HEK293 (cell line): Measurements from ENCODE around the gene L3MBTL4.

Experiments used
- PBX3 ChIP-seq: sonication (generic); formaldehyde crosslinking; IDR thresholded peaks from 2 replicates; pipeline ENCODE4 v1.8.1; 2022; ENCODE audit warnings: mild to moderate bottlenecking, moderate library complexity, missing genetic modification reagents
- RBAK ChIP-seq: fragments of 450-650 bp; formaldehyde crosslinking; IDR thresholded peaks from 2 replicates; pipeline ENCODE4 v1.5.1; 2016; ENCODE audit warnings: missing biosample characterization, missing genetic modification characterization
- ZBTB1 ChIP-seq: fragments of 450-650 bp; formaldehyde crosslinking; IDR thresholded peaks from 2 replicates; pipeline ENCODE4 v1.5.1; 2016; ENCODE audit warnings: missing biosample characterization, missing genetic modification characterization
- ZFP37 ChIP-seq: fragments of 450-650 bp; formaldehyde crosslinking; IDR thresholded peaks from 2 replicates; pipeline ENCODE4 v1.5.1; 2016; ENCODE audit warnings: missing biosample characterization, missing genetic modification characterization
- ZNF114 ChIP-seq: fragments of 450-650 bp; formaldehyde crosslinking; IDR thresholded peaks from 2 replicates; pipeline ENCODE4 v1.5.0; 2017; ENCODE audit warnings: missing biosample characterization, missing genetic modification characterization
- ZNF274 ChIP-seq, 2 experiments: fragments of 200-500 bp in 1 of 2; fragments of 450-650 bp in 1 of 2; sonication (Bioruptor generic) in 1 of 2; formaldehyde crosslinking in 1 of 2; IDR thresholded peaks; 2 replicates each; pipeline versions ENCODE4 v1.5.1 to v1.6.1; 2014 to 2016; ENCODE audit warnings: borderline replicate concordance in 1 of 2, inconsistent platforms in 1 of 2, low read length in 1 of 2, missing biosample characterization in 1 of 2, missing genetic modification characterization in 1 of 2
- ZNF501 ChIP-seq: fragments of 450-650 bp; formaldehyde crosslinking; IDR thresholded peaks from 2 replicates; pipeline ENCODE4 v1.5.1; 2016; ENCODE audit warnings: missing biosample characterization, missing genetic modification characterization
- ZNF639 ChIP-seq: fragments of 450-650 bp; formaldehyde crosslinking; IDR thresholded peaks from 2 replicates; pipeline ENCODE4 v1.5.1; 2016; ENCODE audit warnings: missing biosample characterization, missing genetic modification characterization
- TF ChIP-seq, protein P1 (sequence below): fragments of 450-650 bp; formaldehyde crosslinking; IDR thresholded peaks from 2 replicates; pipeline ENCODE4 v1.5.1; 2016; ENCODE audit warnings: missing biosample characterization, missing genetic modification characterization
- TF ChIP-seq, protein P2 (sequence below): fragments of 450-650 bp; formaldehyde crosslinking; IDR thresholded peaks from 2 replicates; pipeline ENCODE4 v1.5.1; 2016; ENCODE audit warnings: missing biosample characterization, missing genetic modification characterization
- TF ChIP-seq, protein P3 (sequence below): fragments of 450-650 bp; formaldehyde crosslinking; IDR thresholded peaks from 2 replicates; pipeline ENCODE4 v1.5.1; 2017; ENCODE audit warnings: missing biosample characterization, missing genetic modification characterization

- TF ChIP-seq, protein P1, sequence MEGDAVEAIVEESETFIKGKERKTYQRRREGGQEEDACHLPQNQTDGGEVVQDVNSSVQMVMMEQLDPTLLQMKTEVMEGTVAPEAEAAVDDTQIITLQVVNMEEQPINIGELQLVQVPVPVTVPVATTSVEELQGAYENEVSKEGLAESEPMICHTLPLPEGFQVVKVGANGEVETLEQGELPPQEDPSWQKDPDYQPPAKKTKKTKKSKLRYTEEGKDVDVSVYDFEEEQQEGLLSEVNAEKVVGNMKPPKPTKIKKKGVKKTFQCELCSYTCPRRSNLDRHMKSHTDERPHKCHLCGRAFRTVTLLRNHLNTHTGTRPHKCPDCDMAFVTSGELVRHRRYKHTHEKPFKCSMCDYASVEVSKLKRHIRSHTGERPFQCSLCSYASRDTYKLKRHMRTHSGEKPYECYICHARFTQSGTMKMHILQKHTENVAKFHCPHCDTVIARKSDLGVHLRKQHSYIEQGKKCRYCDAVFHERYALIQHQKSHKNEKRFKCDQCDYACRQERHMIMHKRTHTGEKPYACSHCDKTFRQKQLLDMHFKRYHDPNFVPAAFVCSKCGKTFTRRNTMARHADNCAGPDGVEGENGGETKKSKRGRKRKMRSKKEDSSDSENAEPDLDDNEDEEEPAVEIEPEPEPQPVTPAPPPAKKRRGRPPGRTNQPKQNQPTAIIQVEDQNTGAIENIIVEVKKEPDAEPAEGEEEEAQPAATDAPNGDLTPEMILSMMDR (tag by site-specific recombination), result no peak
- TF ChIP-seq, protein P2, sequence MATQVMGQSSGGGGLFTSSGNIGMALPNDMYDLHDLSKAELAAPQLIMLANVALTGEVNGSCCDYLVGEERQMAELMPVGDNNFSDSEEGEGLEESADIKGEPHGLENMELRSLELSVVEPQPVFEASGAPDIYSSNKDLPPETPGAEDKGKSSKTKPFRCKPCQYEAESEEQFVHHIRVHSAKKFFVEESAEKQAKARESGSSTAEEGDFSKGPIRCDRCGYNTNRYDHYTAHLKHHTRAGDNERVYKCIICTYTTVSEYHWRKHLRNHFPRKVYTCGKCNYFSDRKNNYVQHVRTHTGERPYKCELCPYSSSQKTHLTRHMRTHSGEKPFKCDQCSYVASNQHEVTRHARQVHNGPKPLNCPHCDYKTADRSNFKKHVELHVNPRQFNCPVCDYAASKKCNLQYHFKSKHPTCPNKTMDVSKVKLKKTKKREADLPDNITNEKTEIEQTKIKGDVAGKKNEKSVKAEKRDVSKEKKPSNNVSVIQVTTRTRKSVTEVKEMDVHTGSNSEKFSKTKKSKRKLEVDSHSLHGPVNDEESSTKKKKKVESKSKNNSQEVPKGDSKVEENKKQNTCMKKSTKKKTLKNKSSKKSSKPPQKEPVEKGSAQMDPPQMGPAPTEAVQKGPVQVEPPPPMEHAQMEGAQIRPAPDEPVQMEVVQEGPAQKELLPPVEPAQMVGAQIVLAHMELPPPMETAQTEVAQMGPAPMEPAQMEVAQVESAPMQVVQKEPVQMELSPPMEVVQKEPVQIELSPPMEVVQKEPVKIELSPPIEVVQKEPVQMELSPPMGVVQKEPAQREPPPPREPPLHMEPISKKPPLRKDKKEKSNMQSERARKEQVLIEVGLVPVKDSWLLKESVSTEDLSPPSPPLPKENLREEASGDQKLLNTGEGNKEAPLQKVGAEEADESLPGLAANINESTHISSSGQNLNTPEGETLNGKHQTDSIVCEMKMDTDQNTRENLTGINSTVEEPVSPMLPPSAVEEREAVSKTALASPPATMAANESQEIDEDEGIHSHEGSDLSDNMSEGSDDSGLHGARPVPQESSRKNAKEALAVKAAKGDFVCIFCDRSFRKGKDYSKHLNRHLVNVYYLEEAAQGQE (tag by site-specific recombination), result no peak
- TF ChIP-seq ZBTB1 (tag by site-specific recombination), result no peak
- no peak for TF ChIP-seq RBAK (tag by site-specific recombination)
- TF ChIP-seq ZNF274 (IDR thresholded peaks at IDR 0.05; ENCODE audit: low read length), result no peak
- TF ChIP-seq ZNF274 (tag by site-specific recombination; IDR thresholded peaks at IDR 0.05; ENCODE audit: borderline replicate concordance), result no peak
- no peak for TF ChIP-seq ZFP37
- no peak for TF ChIP-seq ZNF114 (tag by site-specific recombination)
- TF ChIP-seq, protein P3, sequence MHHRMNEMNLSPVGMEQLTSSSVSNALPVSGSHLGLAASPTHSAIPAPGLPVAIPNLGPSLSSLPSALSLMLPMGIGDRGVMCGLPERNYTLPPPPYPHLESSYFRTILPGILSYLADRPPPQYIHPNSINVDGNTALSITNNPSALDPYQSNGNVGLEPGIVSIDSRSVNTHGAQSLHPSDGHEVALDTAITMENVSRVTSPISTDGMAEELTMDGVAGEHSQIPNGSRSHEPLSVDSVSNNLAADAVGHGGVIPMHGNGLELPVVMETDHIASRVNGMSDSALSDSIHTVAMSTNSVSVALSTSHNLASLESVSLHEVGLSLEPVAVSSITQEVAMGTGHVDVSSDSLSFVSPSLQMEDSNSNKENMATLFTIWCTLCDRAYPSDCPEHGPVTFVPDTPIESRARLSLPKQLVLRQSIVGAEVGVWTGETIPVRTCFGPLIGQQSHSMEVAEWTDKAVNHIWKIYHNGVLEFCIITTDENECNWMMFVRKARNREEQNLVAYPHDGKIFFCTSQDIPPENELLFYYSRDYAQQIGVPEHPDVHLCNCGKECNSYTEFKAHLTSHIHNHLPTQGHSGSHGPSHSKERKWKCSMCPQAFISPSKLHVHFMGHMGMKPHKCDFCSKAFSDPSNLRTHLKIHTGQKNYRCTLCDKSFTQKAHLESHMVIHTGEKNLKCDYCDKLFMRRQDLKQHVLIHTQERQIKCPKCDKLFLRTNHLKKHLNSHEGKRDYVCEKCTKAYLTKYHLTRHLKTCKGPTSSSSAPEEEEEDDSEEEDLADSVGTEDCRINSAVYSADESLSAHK (tag by site-specific recombination), result no peak
- no peak for TF ChIP-seq ZNF501 (tag by site-specific recombination)
- TF ChIP-seq PBX3, result no peak
- TF ChIP-seq ZNF639 (tag by site-specific recombination), result no peak
Measured at GRCh38 chr18:6039055-6039454, 375.7 kb downstream of the L3MBTL4 start.
